ENCODE data around the gene NAA16.
"Not testable (repeated sequence)": the region's sequence is repeated elsewhere in the genome, so short reads cannot be mapped to it uniquely, and the experiment has no call there.

The NAA16 gene

DNA sequence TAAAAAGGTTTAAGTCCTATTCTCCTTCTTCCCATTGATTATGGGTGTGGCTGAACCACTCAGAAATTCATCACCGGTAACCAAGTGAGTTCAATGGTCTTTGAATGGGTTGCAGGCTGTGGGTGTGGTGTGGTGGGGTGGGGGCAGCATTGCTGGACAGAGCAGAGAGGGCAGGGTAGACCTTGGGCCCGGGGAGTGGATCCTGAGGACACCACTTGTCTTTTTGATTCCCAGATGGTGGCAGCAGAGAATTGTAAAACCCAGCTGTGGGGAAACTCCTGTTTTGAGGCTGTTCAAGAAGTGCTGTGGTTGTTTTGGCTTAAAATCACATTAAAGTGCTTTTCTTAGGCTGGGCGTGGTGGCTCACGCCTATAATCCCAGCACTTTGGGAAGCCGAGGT, 100.5 kb downstream of the NAA16 start:
- peak; percentile 48 to 63 for DNase-seq

DNA sequence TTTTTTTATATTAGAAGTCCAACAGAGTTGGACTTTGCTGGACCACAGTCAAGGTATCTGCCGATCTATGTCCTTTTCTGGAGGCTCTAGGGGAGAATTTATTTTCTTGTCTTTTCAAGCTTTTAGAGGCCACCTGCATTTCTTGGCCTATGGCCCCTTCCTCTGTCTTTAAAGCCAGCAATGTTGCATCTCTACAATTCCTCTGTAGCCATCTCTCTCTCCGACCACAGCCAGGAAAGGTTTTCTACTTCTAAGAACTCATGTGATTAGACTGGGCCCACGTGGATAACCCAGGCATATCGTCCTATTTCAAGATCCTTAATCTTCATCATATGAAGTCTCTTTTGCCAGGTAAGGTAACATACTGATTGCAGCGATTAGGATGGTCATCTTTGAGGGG, 102.8 kb downstream of the NAA16 start:
- no peak for DNase-seq

DNA sequence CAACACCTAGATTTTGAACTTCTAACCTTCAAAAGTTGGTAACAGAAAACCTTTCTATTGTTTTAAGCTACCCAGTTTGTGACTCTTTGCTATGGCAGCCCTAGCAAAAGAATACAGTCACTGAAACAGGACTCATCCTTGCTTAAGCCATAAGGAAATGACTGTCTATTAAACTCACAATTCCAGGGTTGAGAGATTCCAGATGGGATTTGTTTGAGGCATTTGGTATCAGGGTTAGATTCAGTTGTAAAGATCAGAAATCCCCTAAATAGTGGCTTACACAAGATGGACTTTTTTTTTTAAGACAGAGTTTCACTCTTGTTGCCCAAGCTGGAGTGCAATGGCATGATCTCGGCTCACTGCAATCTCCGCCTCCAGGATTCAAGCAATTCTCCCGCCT, 105.2 kb downstream of the NAA16 start:
- no peak for DNase-seq

DNA sequence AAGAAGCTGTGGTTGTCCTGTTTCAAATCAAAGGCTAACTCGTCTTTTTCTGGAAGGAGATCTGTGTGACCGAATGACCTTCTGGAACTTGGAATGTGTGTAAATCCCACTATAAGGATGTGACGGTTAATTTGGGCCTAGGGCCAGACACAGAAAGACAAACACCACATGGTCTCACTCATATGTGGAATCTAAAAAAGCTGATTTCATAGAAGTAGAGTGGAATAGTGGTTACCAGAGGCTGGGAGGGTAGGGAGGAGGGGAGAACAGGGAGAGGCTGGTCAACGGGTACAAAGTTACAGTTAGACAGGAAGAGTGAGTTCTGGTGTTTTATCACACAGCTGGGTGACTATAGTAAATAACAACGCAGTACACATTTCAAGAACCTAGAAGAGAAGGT, 107.0 kb downstream of the NAA16 start:
- DNase-seq = no peak

DNA sequence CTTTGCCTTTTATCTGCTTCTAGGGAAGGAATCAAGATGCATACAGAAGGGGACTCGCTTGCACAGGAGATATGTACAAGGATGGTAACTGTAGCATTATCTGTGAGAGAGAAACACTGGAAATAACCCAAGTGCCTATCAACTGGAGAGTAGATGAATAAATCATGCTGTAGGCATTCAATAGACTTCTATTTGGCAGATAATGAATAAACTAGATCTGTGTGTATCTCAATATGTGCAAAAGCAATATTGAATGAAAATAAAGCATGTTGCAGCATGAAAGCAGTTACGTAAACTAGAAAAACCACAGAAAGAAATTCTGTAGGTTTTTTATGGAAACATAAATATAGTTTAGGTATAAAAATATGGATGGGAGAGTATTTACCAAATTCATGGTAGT, 107.7 kb downstream of the NAA16 start:
- DNase-seq = no peak

DNA sequence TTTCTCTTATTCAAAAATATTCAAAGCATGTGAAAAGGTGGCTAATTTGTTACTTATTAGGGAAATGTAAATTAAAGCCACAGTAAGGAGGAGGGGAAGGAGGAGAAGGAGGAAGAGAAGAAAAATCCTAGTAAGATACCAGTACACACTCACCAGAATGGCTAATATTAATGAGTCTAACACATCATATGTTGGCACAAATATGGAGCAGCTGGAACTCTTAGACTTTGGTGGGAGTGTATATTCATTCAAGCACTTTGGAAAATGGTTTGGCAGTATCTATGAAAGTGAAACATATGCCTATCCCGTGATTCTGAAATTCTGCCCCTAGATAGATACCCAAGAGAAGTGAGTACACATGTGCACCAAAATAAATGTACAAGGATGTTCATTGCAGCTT, 108.1 kb downstream of the NAA16 start:
- DNase-seq = no peak

DNA sequence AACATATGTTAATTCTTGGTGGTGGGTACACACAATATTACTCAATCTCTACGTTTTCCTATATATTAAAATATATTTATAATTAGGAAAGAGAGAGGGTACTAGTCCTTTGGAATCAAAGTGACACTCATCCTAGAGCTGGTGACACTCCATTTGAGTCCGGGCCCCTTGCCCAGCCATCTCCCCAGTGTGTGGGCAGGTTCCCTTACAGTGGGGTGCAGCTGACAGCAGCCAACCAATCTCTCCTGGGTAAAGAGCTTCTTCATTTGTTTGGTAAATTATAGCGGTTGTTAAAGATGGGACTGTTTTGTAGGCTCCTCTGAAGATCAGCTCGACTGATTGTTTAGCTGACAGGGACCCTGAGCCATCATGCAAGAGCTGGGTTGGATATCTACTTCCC, 109.1 kb downstream of the NAA16 start:
- no peak for DNase-seq

DNA sequence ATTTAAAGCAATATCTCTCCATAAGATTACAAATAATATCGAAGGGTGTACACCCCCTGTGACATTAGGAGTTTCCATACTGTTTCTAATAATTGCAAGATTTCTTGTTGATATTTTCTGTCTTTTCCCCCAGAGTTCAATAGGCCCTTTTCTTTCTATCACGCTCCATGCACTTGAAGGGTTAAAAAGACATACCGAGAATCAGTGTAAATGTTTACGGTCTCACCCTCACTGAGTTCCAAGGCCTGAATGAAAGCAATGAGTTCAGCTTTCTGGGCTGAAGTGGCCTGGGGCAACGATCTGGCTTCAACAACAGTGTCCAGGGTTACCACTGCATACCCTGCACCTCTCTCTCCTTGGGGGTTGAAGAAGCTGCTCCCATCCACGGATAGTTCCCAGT, 110.3 kb downstream of the NAA16 start:
- DNase-seq = not testable (repeated sequence)

DNA sequence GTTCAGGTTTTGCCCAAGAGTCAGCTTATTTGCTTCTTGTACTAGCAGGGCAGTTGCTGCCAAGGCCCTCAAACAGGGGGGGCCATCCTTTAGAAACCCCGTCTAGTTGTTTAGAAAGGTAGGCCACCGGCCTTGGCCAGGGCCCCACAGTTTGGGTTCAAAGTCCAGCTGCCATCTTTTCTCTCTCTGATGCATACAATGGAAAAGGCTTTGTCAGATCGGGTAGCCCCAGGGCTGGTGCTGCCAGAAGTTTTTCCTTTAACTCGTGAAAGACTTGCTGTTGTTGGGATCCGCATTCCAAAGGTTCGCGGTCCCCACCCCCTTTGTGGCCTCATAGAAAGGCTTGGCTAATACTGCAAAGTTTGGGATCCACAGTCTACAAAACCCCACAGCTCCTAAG, 110.9 kb downstream of the NAA16 start:
- not testable (repeated sequence) for DNase-seq

DNA sequence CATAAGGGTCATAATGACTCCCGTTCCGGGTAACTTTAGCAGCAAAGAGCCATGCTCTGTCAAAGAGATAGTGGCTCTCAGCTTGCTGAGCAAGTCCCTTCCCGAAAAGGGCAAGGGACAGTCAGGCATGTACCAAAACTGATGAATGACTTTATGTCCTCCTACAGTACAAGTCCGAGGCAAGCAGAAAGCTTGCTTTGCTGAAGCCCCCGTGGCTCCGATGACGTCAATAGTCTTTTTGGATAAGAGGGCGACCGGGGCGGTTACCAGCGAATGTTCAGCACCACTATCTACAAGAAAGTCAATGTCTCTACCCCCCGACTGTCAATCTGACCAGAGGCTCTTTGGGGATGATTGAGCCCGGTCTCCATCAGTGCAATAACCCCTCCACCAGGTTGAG, 112.2 kb downstream of the NAA16 start:
- DNase-seq = not testable (repeated sequence)

DNA sequence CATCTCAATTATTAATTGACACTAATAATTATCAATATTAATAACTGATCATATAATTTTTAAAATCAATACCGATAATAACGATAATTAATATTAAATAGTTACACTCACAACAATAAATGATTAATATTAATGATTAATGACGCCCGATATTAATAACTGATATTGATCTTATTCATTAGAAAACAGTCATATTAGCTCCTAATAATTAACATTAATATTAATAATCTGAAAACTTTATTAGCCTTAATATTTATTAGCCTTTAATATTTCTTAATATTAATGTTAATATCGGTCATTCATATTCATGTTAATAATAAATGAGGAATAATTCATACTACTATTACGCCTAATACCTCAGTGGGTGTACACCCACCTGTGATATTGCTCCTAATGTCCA, 113.6 kb downstream of the NAA16 start:
- DNase-seq = not testable (repeated sequence)

DNA sequence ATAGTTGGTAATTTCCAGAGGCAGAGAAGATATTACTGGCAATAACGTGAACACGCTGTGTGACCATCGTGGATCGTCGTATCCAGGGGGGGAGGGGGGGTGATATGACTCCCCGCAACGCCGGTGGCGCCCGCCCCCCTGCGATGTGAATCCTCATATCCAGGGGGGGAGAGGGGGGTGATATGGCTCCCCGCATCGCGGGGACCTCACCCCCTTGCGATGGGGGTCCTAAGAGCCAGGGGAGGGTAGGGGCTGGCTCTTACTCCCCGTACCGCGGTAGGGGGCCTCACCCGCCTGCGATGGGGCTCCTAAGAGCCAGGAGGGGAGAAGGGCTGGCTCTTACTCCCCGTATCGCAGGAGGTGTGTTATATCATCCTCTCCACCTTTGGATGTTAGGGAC, 115.0 kb downstream of the NAA16 start:
- no peak for DNase-seq

Data from inflammatory macrophage (primary cell).